ENCODE results near the gene EPAS1. TPM values are rescaled to one million over a fixed set of nuclear protein-coding genes. Genes with fewer than 3 reads are reported as not detected.

EPAS1 gene
- total and polyA plus RNA-seq, 9 of the 15 experiments (the other 6 are each of a cell fraction or from before 2014, with no cell fraction given) = 0.25 to 11.2 (median 4.1) TPM

- TF ChIP-seq REST (IDR thresholded peaks at IDR 0.05; ENCODE audit: borderline replicate concordance) = peak; percentile 44; the same call in 1 of the 2 replicates
- no peak for TF ChIP-seq REST (CRISPR knock-in tag; IDR thresholded peaks at IDR 0.05; ENCODE audit: low read depth)
- no peak for TF ChIP-seq MLX (CRISPR knock-in tag; conservative IDR thresholded peaks at IDR 0.05)
- TF ChIP-seq ZFP91 (CRISPR knock-in tag; IDR thresholded peaks at IDR 0.05) = 0 out of 2 replicates have a peak, but pooled peaks have one; percentile 42
- TF ChIP-seq ZFP36 (IDR thresholded peaks at IDR 0.05; ENCODE audit: low read depth, low read length, partially characterized antibody) = no peak
- TF ChIP-seq MAX (CRISPR knock-in tag; IDR thresholded peaks at IDR 0.05) = peak; percentile 32; the same call in 1 of the 2 replicates
- TF ChIP-seq RNF2 (IDR thresholded peaks at IDR 0.05) = 0 out of 2 replicates have a peak, but pooled peaks have one; percentile 21
- no peak for TF ChIP-seq HMG20B (CRISPR knock-in tag; IDR thresholded peaks at IDR 0.05)
- TF ChIP-seq ZBTB11 (CRISPR knock-in tag; IDR thresholded peaks at IDR 0.05) = 0 out of 6 replicates have a peak, but pooled peaks of 1 of the 3 experiments have one; percentile 45
- TF ChIP-seq ZNF12 (CRISPR knock-in tag; IDR thresholded peaks at IDR 0.05) = 0 out of 2 replicates have a peak, but pooled peaks have one; percentile 16
- TF ChIP-seq PTBP1 (IDR thresholded peaks at IDR 0.05; ENCODE audit: low read depth, low read length) = no peak
Observed at GRCh38 chr2:46297546-46298271, 502 bp downstream of the EPAS1 start (continued).
